Fibroblast of upper back skin (primary cell): ENCODE measurements around the gene GRAMD1B.
A peak's percentile ranks its signal among the peaks of the same experiment; 100 is the strongest.

Source experiments
- DNase-seq: peaks from one replicate; pipeline ENCODE4 v3.0.0-alpha.2; 2013

The GRAMD1B gene

GRCh38 chr11:123429913-123430720 is at the start of gene GRAMD1B:
TSS of gene GRAMD1B (plus strand) at chr11:123430269. CDS start at chr11:123430793, 524 bp downstream.
- DNase-seq = peak; percentile 88

DNA sequence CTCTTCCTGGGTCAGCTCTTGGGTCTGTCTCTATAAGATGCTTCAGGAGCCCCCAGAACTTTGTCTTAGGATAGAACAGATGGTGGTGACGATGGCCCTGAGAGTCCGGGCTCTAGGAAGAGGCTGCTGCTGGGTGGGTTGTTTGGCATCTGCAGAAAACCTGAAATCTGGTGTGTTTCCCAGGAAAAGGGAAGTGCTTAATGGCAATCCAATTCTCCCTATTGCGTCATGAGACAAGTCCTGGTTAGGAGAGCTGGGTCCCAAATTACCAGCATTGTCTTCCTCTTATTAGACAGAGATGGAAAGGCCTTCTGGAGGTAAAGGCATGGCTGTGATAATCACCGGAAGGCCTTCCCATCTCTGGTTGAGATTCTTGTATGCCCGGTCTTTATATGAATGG is 48.9 kb upstream of the GRAMD1B start:
- DNase-seq = no peak

GRCh38 chr11:123381817-123382554 is 48.1 kb upstream of the GRAMD1B start:
- no peak for DNase-seq

- no peak for DNase-seq
These were observed 47.5 kb upstream of the GRAMD1B start for GRCh38 chr11:123382555-123383074.

- DNase-seq = no peak
These were observed 46.0 kb upstream of the GRAMD1B start for GRCh38 chr11:123384116-123384515.

GRCh38 chr11:123386796-123387510 is 43.1 kb upstream of the GRAMD1B start:
- DNase-seq = peak; percentile 81

GRCh38 chr11:123388640-123389039 is 41.4 kb upstream of the GRAMD1B start:
- no peak for DNase-seq

DNA sequence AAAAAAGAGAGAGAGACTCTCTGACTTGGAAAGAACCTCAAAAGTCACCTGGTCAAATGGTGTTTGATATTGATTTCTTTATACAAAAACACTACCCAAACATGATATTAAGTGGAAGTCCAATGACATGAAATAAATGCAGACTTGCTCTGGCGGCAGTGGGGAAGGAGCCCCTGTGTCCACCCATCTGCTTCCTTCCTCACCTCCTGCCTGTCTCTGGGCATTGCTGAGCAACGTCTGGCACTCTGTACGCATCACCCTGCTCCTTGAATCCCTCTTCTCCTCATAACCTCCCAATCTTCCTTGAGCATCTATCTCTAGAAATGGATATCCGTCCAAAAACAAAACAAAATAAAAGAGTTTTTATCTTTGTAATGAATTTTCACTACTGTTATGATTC is 39.9 kb upstream of the GRAMD1B start:
- DNase-seq = no peak

DNA sequence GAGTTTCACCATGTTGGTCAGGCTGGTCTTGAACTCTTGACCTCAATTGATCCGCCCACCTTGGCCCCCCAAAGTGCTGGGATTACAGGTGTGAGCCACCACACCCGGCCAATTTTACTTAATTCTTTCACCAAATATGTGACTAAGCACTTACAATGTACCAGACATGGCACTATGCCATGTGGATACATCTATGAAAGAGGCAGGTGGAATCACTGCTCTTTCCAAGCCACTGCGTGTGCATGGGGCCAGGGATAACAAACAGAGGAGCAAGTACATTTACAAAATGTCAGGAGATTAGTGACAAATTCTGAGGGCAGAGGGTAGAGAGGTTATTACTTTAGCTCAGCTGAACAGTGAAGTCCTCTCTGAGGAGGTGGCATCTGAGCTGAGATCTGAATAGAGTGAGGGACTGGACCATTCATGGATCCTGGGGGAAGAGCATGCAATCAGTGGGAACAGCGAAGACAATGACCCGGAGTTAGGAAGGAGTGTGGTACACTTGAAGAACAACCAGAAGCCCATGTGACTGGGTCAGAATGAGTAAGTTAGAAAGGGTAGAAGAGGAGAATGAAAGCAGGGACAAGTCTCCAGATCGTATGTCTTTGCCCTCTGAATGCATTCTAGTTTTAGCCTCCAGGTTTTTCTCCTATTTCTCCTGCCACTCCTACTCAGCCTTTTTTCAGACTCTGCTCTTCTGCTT is 38.3 kb upstream of the GRAMD1B start:
- DNase-seq = no peak

DNA sequence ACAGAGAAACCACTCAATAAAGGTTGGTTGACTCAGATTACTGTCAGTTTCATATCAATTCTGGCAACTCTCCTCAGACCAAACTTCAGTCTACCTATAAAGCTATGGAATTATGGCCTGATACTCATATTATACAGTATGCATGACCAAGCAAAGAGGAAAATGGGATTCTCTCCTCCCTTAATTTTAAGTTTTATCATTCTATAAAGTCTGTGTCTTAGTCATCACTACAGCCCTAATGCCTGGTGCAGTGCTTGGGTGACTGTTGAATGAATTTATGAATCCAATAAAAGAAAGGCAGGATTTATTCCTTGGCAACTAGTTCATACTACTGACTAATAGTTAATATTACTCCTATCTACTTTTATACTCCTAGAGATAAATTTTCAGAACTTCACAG is 37.6 kb upstream of the GRAMD1B start:
- no peak for DNase-seq

GRCh38 chr11:123392844-123393243 is 37.2 kb upstream of the GRAMD1B start:
- DNase-seq = no peak

DNA sequence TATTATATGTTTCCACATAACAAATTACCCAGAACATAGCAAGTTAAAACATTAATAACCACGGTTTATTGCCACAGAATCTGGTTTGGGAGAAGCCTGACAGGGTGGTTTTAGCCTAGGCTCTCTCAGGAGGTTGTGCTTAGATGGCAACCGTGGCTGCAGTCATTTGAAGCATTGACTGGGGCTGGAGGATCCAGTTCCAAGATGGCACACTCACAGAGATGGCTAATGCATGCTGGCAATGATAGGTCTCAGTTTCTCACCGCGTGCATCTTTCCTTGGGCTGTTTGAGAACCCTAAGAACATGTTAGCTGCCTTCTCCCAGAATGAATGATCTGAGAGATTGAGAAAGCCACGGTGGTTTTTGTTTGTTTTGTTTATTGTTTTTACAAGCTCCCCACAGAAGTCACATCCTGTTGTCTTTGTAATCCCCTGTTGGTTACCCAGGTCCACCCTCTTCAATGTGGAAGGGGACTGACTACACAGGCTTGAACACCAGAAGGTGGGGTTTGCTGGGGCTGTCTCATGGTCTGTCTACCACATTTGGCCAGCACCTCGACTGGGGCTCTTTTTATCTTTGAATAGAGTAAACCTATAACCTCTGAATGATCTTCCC is 36.6 kb upstream of the GRAMD1B start:
- no peak for DNase-seq

GRCh38 chr11:123404676-123405075 is 25.4 kb upstream of the GRAMD1B start:
- DNase-seq = no peak

DNA sequence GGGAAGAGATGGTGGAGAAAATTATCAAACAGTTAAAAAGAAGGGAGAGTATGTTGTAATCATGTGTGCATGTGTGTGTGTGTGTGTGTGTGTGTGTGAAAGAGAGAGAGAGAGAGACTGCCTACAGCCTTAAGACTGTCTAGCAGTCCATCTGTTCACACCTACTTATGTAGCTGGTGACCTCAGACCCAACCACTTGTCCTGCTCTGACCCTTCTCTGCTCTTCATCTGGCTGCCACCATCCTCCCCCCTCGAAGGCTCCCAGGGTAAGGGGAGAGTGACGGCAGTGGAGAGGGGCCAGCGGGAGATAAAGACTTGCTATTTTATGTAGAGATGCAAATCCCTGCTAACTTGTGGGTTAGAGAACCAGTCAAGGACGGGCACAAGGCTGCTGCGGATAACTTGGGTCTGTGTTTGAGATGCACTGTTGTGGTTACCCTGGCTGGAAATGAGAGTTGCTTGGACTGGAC is 24.9 kb upstream of the GRAMD1B start:
- DNase-seq = no peak

GRCh38 chr11:123406441-123407129 is 23.5 kb upstream of the GRAMD1B start:
- no peak for DNase-seq

GRCh38 chr11:123407130-123407995 is 22.7 kb upstream of the GRAMD1B start:
- DNase-seq = peak; percentile 71

DNA sequence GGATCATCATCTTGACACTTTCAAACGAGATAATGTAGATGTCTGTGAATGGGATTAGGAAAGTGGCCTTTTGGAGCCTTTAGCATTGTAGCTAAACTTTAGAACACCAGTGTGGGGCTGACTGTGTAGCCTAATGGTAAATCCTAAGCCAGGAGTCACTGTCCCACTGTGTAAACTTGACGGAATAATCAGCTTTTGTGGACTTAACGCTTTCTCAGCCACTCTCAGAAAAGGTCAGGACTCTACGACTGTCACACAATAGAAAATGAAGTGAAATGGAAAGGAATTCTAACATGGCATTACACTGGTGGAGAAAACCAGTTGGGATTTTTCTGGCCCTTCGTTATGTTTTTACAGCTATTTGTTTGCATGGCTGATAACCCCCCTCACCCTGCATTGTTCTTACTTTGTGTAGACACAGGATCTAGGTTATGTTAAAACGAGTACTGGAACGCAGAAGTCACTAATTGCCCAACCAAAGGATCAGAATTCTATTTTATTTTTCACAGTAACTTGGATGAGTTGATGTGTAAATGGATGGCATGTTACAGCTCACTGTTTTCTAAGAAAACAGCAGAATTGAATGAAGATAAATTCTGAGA is 22.0 kb upstream of the GRAMD1B start:
- DNase-seq = no peak

DNA sequence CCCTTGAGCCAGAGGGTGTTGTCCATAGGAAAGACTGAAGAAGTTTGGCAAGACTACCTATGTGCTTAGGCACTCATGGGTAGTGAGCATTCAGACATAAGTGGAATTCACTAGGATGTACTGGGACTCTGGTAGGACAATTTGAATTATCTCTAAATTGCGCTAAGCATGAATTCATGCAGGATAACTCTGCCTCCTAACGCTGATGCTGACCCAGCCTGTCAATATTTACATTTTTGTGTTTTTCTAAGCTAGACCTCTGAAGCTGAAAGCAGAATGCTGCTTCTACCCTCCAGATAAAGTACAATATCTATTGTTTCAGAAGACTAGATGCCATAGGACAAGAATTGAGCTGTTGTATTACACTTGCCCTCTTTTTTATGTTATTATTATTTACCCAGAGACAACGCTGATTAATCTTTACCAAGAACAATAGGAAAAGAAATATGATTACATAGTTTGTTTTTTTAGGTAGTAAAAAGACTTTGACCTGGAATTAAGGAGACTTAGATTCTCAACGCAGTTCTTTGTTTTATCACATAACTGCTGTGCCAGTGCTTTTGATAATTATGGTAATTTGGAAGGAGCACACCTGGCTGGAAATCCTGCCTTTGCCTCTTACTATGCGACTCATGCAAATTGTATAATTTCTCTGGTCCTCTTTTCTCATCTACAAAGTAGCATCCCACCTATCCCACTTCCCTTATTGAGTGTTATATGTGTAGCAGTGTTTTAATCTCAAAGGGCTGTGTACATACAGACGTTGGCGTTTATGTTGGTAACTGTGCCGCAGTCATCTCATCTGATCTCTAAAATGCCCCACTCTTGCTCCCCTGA is 21.2 kb upstream of the GRAMD1B start:
- no peak for DNase-seq
